Left lung (tissue), 10 donors: ENCODE results near the gene RNU5B-1. TPM values are rescaled to one million over a fixed set of nuclear protein-coding genes. Genes with fewer than 3 reads are reported as not detected.

ENCODE experiments used
- ATAC-seq: fragments of 200-7000 bp; cut with Tn5 transposase; one replicate; pipeline ENCODE4 v1.9.1; 2020; ENCODE audit warnings: moderate library complexity
- DNase-seq, 4 donors: peaks; one replicate each; pipeline ENCODE4 v3.0.0-alpha.2; 2013 to 2020
- H3K27ac ChIP-seq, 2 donors: fragments of 200-600 bp; sonication (generic) in 1 of 2; one replicate each; pipeline versions ENCODE4 v1.5.0 to v1.8.0; 2020 to 2021
- H3K27me3 ChIP-seq, 2 donors: fragments of 200-600 bp; sonication (generic) in 1 of 2; one replicate each; pipeline versions ENCODE4 v1.5.0 to v1.8.0; 2020 to 2021
- H3K36me3 ChIP-seq, 2 donors: fragments of 200-600 bp; sonication (generic) in 1 of 2; one replicate each; pipeline versions ENCODE4 v1.5.0 to v1.8.0; 2020 to 2021
- H3K4me1 ChIP-seq, 2 donors: fragments of 200-600 bp; one replicate each; pipeline ENCODE4 v1.8.0; 2021
- H3K4me3 ChIP-seq, 2 donors: fragments of 200-600 bp; sonication (generic) in 1 of 2; one replicate each; pipeline versions ENCODE4 v1.5.0 to v1.8.0; 2020 to 2021; ENCODE audit warnings: mild to moderate bottlenecking in 1 of 2
- H3K9me3 ChIP-seq, 2 donors: fragments of 200-600 bp; sonication (generic) in 1 of 2; one replicate each; pipeline versions ENCODE4 v1.5.0 to v1.8.0; 2020 to 2021
- intact Hi-C, 2 donors: fragments of 100-400 bp; cut with DNase I; formaldehyde crosslinking; loops; one replicate each; pipeline versions ENCODE4 v1.11.2 to v1.14.2; 2022
- polyA plus RNA-seq, 6 donors: library from polyadenylated mRNA; unstranded; fragments of 120-200 nt; gene quantifications; one replicate each; pipeline ENCODE4 v1.2.1, GENCODE V29; 2013; ENCODE audit not compliant: insufficient read length in 6 of 6
- total RNA-seq, 2 donors: library from RNA; stranded (reverse); fragmentation: NEBNext Ultra II Directional; extraction: Animal tissue kit (Norgen Biotek cat#: 25700); gene quantifications; one replicate each; pipeline ENCODE4 v1.2.1, GENCODE V29; 2021
- TF ChIP-seq, protein P1 (sequence below), 2 donors: fragments of 200-600 bp; sonication (generic) in 1 of 2; IDR thresholded peaks; one replicate each; pipeline versions ENCODE4 v1.5.0 to v1.8.0; 2021; ENCODE audit warnings: antibody characterized with exemption in 2 of 2
- donor health status: DM: no; HTN: yes; CAD: no.
- donor health status: DM: no; HTN: no; CAD: no.

Gene RNU5B-1
- total and polyA plus RNA-seq, 8 donors: 26.6 TPM; not detected in 7

DNA sequence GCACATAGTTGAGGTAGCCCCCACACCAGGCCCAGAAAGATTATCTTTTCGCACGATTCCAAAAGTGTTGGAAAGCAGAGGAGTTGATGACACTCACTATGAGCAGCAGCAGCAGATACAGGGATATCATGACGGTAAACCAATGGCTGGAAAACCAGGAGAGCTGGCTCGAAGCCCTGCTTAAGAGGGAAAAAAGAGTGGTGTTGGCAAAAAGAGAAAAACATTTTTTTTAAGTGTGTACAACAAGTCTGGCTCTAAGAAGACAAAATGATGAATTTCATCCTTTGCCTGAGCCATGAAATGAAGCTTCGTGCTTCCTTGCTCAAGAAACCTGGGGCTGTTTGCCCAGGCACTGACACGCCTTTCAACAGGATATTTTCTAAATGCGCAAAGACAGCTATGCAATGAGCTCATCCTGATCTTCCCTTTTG, 45.1 kb upstream of the RNU5B-1 start:
- ATAC-seq (peak; percentile 45), DNase-seq (peak in 1 of 4 donors; percentile 54)
- H3K9me3 ChIP-seq: no peaks in the 10 kb centered on the region
- TF ChIP-seq, protein P1, sequence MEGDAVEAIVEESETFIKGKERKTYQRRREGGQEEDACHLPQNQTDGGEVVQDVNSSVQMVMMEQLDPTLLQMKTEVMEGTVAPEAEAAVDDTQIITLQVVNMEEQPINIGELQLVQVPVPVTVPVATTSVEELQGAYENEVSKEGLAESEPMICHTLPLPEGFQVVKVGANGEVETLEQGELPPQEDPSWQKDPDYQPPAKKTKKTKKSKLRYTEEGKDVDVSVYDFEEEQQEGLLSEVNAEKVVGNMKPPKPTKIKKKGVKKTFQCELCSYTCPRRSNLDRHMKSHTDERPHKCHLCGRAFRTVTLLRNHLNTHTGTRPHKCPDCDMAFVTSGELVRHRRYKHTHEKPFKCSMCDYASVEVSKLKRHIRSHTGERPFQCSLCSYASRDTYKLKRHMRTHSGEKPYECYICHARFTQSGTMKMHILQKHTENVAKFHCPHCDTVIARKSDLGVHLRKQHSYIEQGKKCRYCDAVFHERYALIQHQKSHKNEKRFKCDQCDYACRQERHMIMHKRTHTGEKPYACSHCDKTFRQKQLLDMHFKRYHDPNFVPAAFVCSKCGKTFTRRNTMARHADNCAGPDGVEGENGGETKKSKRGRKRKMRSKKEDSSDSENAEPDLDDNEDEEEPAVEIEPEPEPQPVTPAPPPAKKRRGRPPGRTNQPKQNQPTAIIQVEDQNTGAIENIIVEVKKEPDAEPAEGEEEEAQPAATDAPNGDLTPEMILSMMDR (IDR thresholded peaks at IDR 0.05): no peak
- intact Hi-C loops: no loop called here
- H3K4me3 ChIP-seq: no peak overlapping the region
- peak overlapping the region in 1 of 2 donors; percentile 46 for H3K27ac ChIP-seq
- H3K4me1 ChIP-seq: no peaks in the 10 kb centered on the region
- no peaks in the 10 kb centered on the region for H3K27me3 ChIP-seq
- peaks cover 0 to 49% of the 10 kb centered on the region in 2 donors for H3K36me3 ChIP-seq

DNA sequence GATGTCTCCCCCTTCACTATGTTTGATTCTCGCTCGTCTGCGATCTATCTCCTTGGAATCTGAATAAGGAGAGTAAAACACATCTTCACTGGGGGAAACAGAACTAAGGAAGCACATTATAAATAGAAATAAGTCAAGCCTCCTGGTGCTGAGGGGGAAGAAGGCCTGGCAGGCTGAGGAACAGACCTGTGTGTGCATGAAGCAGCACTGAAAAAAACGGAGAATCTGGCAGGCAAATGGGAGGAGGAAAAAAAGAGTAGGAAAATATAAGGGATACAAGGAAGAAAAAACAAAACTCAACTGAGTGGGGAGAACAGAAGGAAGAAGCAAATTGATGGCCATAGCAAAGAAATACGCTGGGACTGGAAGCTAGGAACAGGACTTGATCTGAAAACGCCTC, 43.5 kb upstream of the RNU5B-1 start:
- TF ChIP-seq, protein P1 (IDR thresholded peaks at IDR 0.05): no peak
- intact Hi-C loops: no loop called here
- DNase-seq (no peak), ATAC-seq (no peak)
- Histone ChIP-seq H3K36me3 (peaks cover 0 to 51% of the 10 kb centered on the region in 2 donors), H3K27me3 (no peaks in the 10 kb centered on the region), H3K9me3 (no peaks in the 10 kb centered on the region), H3K27ac (no peak overlapping the region), H3K4me3 (no peak overlapping the region), H3K4me1 (no peaks in the 10 kb centered on the region)

DNA sequence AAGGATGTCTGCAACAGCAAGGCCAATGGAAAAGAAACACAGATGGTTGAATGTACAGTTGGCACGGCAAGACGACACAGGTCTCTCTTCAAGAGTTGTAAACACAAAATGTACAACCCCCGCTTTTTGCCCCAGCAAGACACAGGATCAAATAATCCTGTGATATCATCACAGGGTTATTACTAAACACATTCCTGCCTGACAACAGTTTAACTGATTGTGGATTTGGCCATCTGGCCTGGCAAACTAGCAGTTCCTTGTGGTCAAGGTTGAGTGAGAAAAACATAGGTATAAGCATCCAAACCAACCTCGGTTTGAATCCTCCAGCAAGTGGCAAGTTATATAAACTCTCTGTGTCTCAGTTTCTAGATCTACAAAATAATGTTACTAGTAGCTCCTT, 41.2 kb upstream of the RNU5B-1 start:
- intact Hi-C loops: no loop called here
- Histone ChIP-seq H3K36me3 (peaks cover 0 to 58% of the 10 kb centered on the region in 2 donors), H3K27ac (no peak overlapping the region), H3K9me3 (no peaks in the 10 kb centered on the region), H3K4me3 (no peak overlapping the region), H3K27me3 (no peaks in the 10 kb centered on the region), H3K4me1 (no peaks in the 10 kb centered on the region)
- TF ChIP-seq, protein P1 (IDR thresholded peaks at IDR 0.05): no peak
- DNase-seq (no peak), ATAC-seq (no peak)

DNA sequence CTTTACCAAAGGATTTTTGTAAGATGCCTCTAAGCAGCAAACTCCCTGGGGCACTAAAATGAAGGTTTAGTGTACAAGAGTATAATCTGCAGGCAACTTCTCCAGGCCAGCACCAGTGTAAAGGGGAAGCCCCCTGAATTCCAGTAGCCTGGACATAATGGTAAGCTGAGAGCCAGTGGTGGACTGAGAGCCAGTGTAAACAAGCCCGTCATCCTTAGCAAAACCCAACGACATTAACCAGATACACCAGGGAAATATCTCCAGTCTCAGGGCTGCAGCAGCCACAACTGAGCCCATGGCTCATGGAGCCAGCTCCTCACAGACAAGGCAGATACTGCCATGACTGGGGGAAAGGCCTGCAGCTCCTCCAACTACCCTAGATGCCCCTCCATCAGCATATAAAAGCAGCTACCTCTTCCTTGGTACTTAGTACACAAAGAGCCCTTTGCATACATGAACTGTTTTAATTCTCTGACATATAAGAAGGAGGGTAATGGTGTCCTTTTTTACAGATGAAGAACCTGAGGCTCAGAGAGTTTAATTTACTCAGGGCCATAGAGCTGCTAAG, 39.5 kb upstream of the RNU5B-1 start:
- H3K4me3 ChIP-seq: no peak overlapping the region
- no peak for ATAC-seq
- H3K9me3 ChIP-seq: no peaks in the 10 kb centered on the region
- intact Hi-C loops: no loop called here
- peaks cover 0 to 55% of the 10 kb centered on the region in 2 donors for H3K36me3 ChIP-seq
- TF ChIP-seq, protein P1 (IDR thresholded peaks at IDR 0.05): no peak
- no peak for DNase-seq
- H3K27me3 ChIP-seq: no peaks in the 10 kb centered on the region
- no peak overlapping the region for H3K27ac ChIP-seq
- H3K4me1 ChIP-seq: no peaks in the 10 kb centered on the region

DNA sequence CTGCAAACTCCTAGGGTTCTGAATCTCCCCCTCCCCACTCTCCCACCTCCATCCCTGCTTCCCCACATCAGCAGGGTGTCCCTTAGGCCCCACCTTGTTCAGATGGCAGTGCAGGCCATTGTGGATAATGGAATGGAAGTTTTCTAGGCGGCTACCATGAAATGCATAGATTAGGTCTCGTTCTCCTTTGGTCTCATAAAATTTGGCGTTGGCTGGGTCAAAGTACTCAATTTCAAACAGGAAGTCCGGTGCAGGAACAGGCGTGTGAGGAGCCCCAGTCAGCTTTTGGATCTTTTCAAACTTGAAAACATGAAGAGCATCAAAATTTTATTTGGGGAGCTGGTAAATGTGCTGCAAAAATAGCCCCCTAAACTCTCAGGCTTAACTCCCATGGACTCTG, 38.0 kb upstream of the RNU5B-1 start:
- intact Hi-C loops: no loop called here

More for the DNA sequence above, 38.0 kb upstream of the RNU5B-1 start:
- DNase-seq (no peak), ATAC-seq (no peak)
- no peaks in the 10 kb centered on the region for H3K9me3 ChIP-seq
- no peak overlapping the region for H3K27ac ChIP-seq
- H3K4me3 ChIP-seq: no peak overlapping the region
- H3K36me3 ChIP-seq: peaks cover 0 to 44% of the 10 kb centered on the region in 2 donors
- H3K4me1 ChIP-seq: no peaks in the 10 kb centered on the region
- H3K27me3 ChIP-seq: no peaks in the 10 kb centered on the region
- TF ChIP-seq, protein P1 (IDR thresholded peaks at IDR 0.05): no peak
